Muscle layer of duodenum (tissue), 2 donors: ENCODE measurements around the gene TTC13.

Experiments used
- H3K27ac ChIP-seq: one replicate; pipeline ENCODE4 v1.7.0; 2013; ENCODE audit warnings: mild to moderate bottlenecking, low read length
- H3K27me3 ChIP-seq: one replicate; pipeline ENCODE4 v1.7.0; 2013; ENCODE audit warnings: low read depth, mild to moderate bottlenecking, control low read depth, low read length
- H3K36me3 ChIP-seq, 2 donors: one replicate each; pipeline ENCODE4 v1.7.0; 2013; ENCODE audit warnings: low read length in 2 of 2, control low read depth in 1 of 2, mild to moderate bottlenecking in 1 of 2; ENCODE audit not compliant: insufficient read depth in 2 of 2, control insufficient read depth in 1 of 2
- H3K4me1 ChIP-seq, 2 donors: one replicate each; pipeline ENCODE4 v1.7.0; 2013; ENCODE audit warnings: low read length in 2 of 2, mild to moderate bottlenecking in 2 of 2, control low read depth in 1 of 2, moderate library complexity in 1 of 2; ENCODE audit not compliant: insufficient read depth in 2 of 2, control insufficient read depth in 1 of 2
- H3K4me3 ChIP-seq, 2 donors: one replicate each; pipeline ENCODE4 v1.7.0; 2013; ENCODE audit warnings: low read length in 2 of 2, low read depth in 1 of 2, mild to moderate bottlenecking in 1 of 2
- H3K9me3 ChIP-seq, 2 donors: one replicate each; pipeline ENCODE4 v1.7.0; 2013; ENCODE audit warnings: low read length in 2 of 2, control low read depth in 1 of 2, mild to moderate bottlenecking in 1 of 2; ENCODE audit not compliant: control insufficient read depth in 1 of 2
- donor health status: healthy.

TTC13 gene

GRCh38 chr1:230901671-230902070, 77.0 kb downstream of the TTC13 start:
- Histone ChIP-seq H3K4me1 (peaks cover 0 to 7% of the 10 kb centered on the region in 2 donors), H3K4me3 (no peak overlapping the region), H3K9me3 (no peaks in the 10 kb centered on the region), H3K27me3 (no peaks in the 10 kb centered on the region), H3K27ac (no peak overlapping the region), H3K36me3 (peaks cover 4 to 17% of the 10 kb centered on the region in 2 donors)

- Histone ChIP-seq H3K27me3 (no peaks in the 10 kb centered on the region), H3K36me3 (peaks cover 4 to 17% of the 10 kb centered on the region in 2 donors), H3K27ac (no peak overlapping the region), H3K4me3 (no peak overlapping the region), H3K4me1 (peaks cover 0 to 3% of the 10 kb centered on the region in 2 donors), H3K9me3 (no peaks in the 10 kb centered on the region)
Observed at GRCh38 chr1:230900984-230901383, 77.7 kb downstream of the TTC13 start.

- Histone ChIP-seq H3K36me3 (peaks cover 0 to 10% of the 10 kb centered on the region in 2 donors), H3K4me1 (no peaks in the 10 kb centered on the region), H3K9me3 (no peaks in the 10 kb centered on the region), H3K27ac (no peak overlapping the region), H3K4me3 (no peak overlapping the region), H3K27me3 (no peaks in the 10 kb centered on the region)
Observed at GRCh38 chr1:230899841-230900251, 78.8 kb downstream of the TTC13 start.

- no peak overlapping the region for H3K4me3 ChIP-seq
Observed at GRCh38 chr1:230898748-230899147, 79.9 kb downstream of the TTC13 start.

GRCh38 chr1:230898144-230898543, 80.5 kb downstream of the TTC13 start:
- Histone ChIP-seq H3K27me3 (no peaks in the 10 kb centered on the region), H3K36me3 (no peaks in the 10 kb centered on the region), H3K4me1 (no peaks in the 10 kb centered on the region), H3K4me3 (no peak overlapping the region), H3K27ac (no peak overlapping the region), H3K9me3 (no peaks in the 10 kb centered on the region)

More at GRCh38 chr1:230898748-230899147, 79.9 kb downstream of the TTC13 start:
- Histone ChIP-seq H3K27ac (no peak overlapping the region), H3K9me3 (no peaks in the 10 kb centered on the region), H3K36me3 (peaks cover 0 to 4% of the 10 kb centered on the region in 2 donors), H3K27me3 (no peaks in the 10 kb centered on the region), H3K4me1 (no peaks in the 10 kb centered on the region)

GRCh38 chr1:230896779-230897178, 81.9 kb downstream of the TTC13 start:
- Histone ChIP-seq H3K4me1 (no peaks in the 10 kb centered on the region), H3K36me3 (no peaks in the 10 kb centered on the region), H3K27ac (no peak overlapping the region), H3K27me3 (no peaks in the 10 kb centered on the region), H3K4me3 (no peak overlapping the region), H3K9me3 (no peaks in the 10 kb centered on the region)

- H3K9me3 ChIP-seq = no peaks in the 10 kb centered on the region
- no peak overlapping the region for H3K4me3 ChIP-seq
- no peaks in the 10 kb centered on the region for H3K4me1 ChIP-seq
- H3K27ac ChIP-seq = no peak overlapping the region
- no peaks in the 10 kb centered on the region for H3K36me3 ChIP-seq
- no peaks in the 10 kb centered on the region for H3K27me3 ChIP-seq
Observed at GRCh38 chr1:230895452-230895851, 83.2 kb downstream of the TTC13 start.

- Histone ChIP-seq H3K36me3 (no peaks in the 10 kb centered on the region), H3K27me3 (no peaks in the 10 kb centered on the region), H3K4me3 (no peak overlapping the region), H3K27ac (no peak overlapping the region), H3K9me3 (no peaks in the 10 kb centered on the region), H3K4me1 (no peaks in the 10 kb centered on the region)
Observed at GRCh38 chr1:230894664-230895063, 84.0 kb downstream of the TTC13 start.

- Histone ChIP-seq H3K4me1 (no peaks in the 10 kb centered on the region), H3K36me3 (no peaks in the 10 kb centered on the region), H3K27ac (no peak overlapping the region), H3K9me3 (no peaks in the 10 kb centered on the region), H3K27me3 (no peaks in the 10 kb centered on the region), H3K4me3 (no peak overlapping the region)
Observed at GRCh38 chr1:230894032-230894431, 84.6 kb downstream of the TTC13 start.

GRCh38 chr1:230892018-230892491, 86.6 kb downstream of the TTC13 start:
- H3K4me3 ChIP-seq = no peak overlapping the region
- H3K9me3 ChIP-seq = no peaks in the 10 kb centered on the region
- no peaks in the 10 kb centered on the region for H3K27me3 ChIP-seq
- H3K27ac ChIP-seq = no peak overlapping the region
- no peaks in the 10 kb centered on the region for H3K36me3 ChIP-seq
- no peaks in the 10 kb centered on the region for H3K4me1 ChIP-seq

- Histone ChIP-seq H3K27ac (no peak overlapping the region), H3K4me1 (no peaks in the 10 kb centered on the region), H3K4me3 (no peak overlapping the region), H3K36me3 (no peaks in the 10 kb centered on the region), H3K9me3 (no peaks in the 10 kb centered on the region), H3K27me3 (no peaks in the 10 kb centered on the region)
Observed at GRCh38 chr1:230891413-230891812, 87.2 kb downstream of the TTC13 start.

GRCh38 chr1:230884646-230885045, 94.0 kb downstream of the TTC13 start:
- peaks cover 0 to 8% of the 10 kb centered on the region in 2 donors for H3K9me3 ChIP-seq
- H3K4me1 ChIP-seq = no peaks in the 10 kb centered on the region
- H3K27ac ChIP-seq = no peak overlapping the region
- no peaks in the 10 kb centered on the region for H3K36me3 ChIP-seq
- no peak overlapping the region for H3K4me3 ChIP-seq
- H3K27me3 ChIP-seq = no peaks in the 10 kb centered on the region
